T-helper 2 cell (primary cell): ENCODE results near the gene SLC9A9.

Source experiments
- DNase-seq, 5 experiments: peaks; one replicate each; pipeline versions ENCODE4 v3.0.0 to v3.0.0-alpha.2; 2012 to 2022

Gene SLC9A9

GRCh38 chr3:143497382-143497781, 350.9 kb downstream of the SLC9A9 start:
- no peak for DNase-seq

GRCh38 chr3:143496191-143496590, 352.1 kb downstream of the SLC9A9 start:
- DNase-seq = no peak

GRCh38 chr3:143495527-143495926, 352.7 kb downstream of the SLC9A9 start:
- DNase-seq = no peak

GRCh38 chr3:143486611-143487010, 361.7 kb downstream of the SLC9A9 start:
- no peak for DNase-seq

- no peak for DNase-seq
Observed at GRCh38 chr3:143484846-143485512, 363.3 kb downstream of the SLC9A9 start.

- DNase-seq = no peak
Observed at GRCh38 chr3:143483214-143483613, 365.1 kb downstream of the SLC9A9 start.

- no peak for DNase-seq
Observed at GRCh38 chr3:143482106-143483088, 365.9 kb downstream of the SLC9A9 start.

GRCh38 chr3:143480344-143480743, 367.9 kb downstream of the SLC9A9 start:
- DNase-seq = no peak

- DNase-seq = no peak
Observed at GRCh38 chr3:143479727-143480126, 368.5 kb downstream of the SLC9A9 start.

- no peak for DNase-seq
Observed at GRCh38 chr3:143478115-143478693, 370.1 kb downstream of the SLC9A9 start.

- DNase-seq = no peak
Observed at GRCh38 chr3:143476965-143477640, 371.2 kb downstream of the SLC9A9 start.

- DNase-seq = no peak
Observed at GRCh38 chr3:143475981-143476380, 372.3 kb downstream of the SLC9A9 start.

GRCh38 chr3:143472731-143473523, 375.3 kb downstream of the SLC9A9 start:
- DNase-seq = no peak

GRCh38 chr3:143471705-143472104, 376.6 kb downstream of the SLC9A9 start:
- no peak for DNase-seq

- no peak for DNase-seq
Observed at GRCh38 chr3:143469159-143469558, 379.1 kb downstream of the SLC9A9 start.

- DNase-seq = no peak
Observed at GRCh38 chr3:143465666-143466065, 382.6 kb downstream of the SLC9A9 start.

- no peak for DNase-seq
Observed at GRCh38 chr3:143464850-143465249, 383.4 kb downstream of the SLC9A9 start.

GRCh38 chr3:143455480-143455879, 392.8 kb downstream of the SLC9A9 start:
- no peak for DNase-seq

GRCh38 chr3:143450632-143451031, 397.6 kb downstream of the SLC9A9 start:
- DNase-seq = peak in 1 of 5 experiments; percentile 14

GRCh38 chr3:143447491-143447890, 400.8 kb downstream of the SLC9A9 start:
- DNase-seq = no peak

- no peak for DNase-seq
Observed at GRCh38 chr3:143445118-143445517, 403.1 kb downstream of the SLC9A9 start.

GRCh38 chr3:143443851-143444331, 404.4 kb downstream of the SLC9A9 start:
- peak in 2 of 5 experiments; percentile 8 to 71 for DNase-seq
